GM18870 (cell line): ENCODE results near the gene ADM2.
"Not testable (repeated sequence)": the region's sequence is repeated elsewhere in the genome, so short reads cannot be mapped to it uniquely, and the experiment has no call there.

ENCODE experiments used
- ATAC-seq: cut with Tn5 transposase; IDR thresholded peaks from one replicate; pipeline ENCODE4 v1.9.1; 2021; ENCODE audit warnings: moderate library complexity; ENCODE audit not compliant: unreplicated experiment

The ADM2 gene

GRCh38 chr22:50533856-50534711, 52.7 kb downstream of the ADM2 start:
- not testable (repeated sequence) for ATAC-seq

- no peak for ATAC-seq
Observed at GRCh38 chr22:50535113-50535512, 53.8 kb downstream of the ADM2 start.
